Esophagus mucosa (tissue), 1 donor: ENCODE data around the gene RNF167. TPM values are rescaled to one million over a fixed set of nuclear protein-coding genes. Genes with fewer than 3 reads are reported as not detected.

Source experiments
- ATAC-seq: fragments of 200-7000 bp; cut with Tn5 transposase; one replicate; pipeline ENCODE4 v1.9.1; 2020
- total RNA-seq: library from RNA; stranded (reverse); gene quantifications from one replicate; pipeline ENCODE4 v1.2.4, GENCODE V29; 2023
- donor health status: DM: yes; HTN: yes; CAD: no.

The RNF167 gene
- 79.2 TPM for total RNA-seq

- peak; percentile 89 for ATAC-seq
These were observed at the start of gene RNF167, which contains the start of gene SLC25A11 for GRCh38 chr17:4939796-4940554. TSS of gene RNF167 (plus strand) at chr17:4940268. CDS start at chr17:4940910, 642 bp downstream. TSS of gene SLC25A11 (minus strand) at chr17:4940046. CDS start at chr17:4939910, 136 bp downstream.

- ATAC-seq: peak; percentile 3
These were observed 48.4 kb upstream of the RNF167 start for GRCh38 chr17:4891411-4892410.

GRCh38 chr17:4892499-4893221, 47.4 kb upstream of the RNF167 start:
- no peak for ATAC-seq

GRCh38 chr17:4893272-4893671, 46.8 kb upstream of the RNF167 start:
- no peak for ATAC-seq

GRCh38 chr17:4893721-4894560, 46.1 kb upstream of the RNF167 start:
- no peak for ATAC-seq

GRCh38 chr17:4895121-4895520, 44.9 kb upstream of the RNF167 start:
- ATAC-seq: no peak

- ATAC-seq: no peak
These were observed 44.3 kb upstream of the RNF167 start for GRCh38 chr17:4895657-4896331.

- ATAC-seq: no peak
These were observed 43.5 kb upstream of the RNF167 start for GRCh38 chr17:4896332-4897197.

GRCh38 chr17:4897198-4897687, 42.8 kb upstream of the RNF167 start:
- no peak for ATAC-seq

GRCh38 chr17:4897785-4898184, 42.3 kb upstream of the RNF167 start:
- no peak for ATAC-seq

- ATAC-seq: no peak
These were observed 41.7 kb upstream of the RNF167 start for GRCh38 chr17:4898351-4898750.

GRCh38 chr17:4898927-4899326, 41.1 kb upstream of the RNF167 start:
- peak; percentile 0 for ATAC-seq

- peak; percentile 63 for ATAC-seq
These were observed 40.5 kb upstream of the RNF167 start, which contains the start of gene C17orf107 for GRCh38 chr17:4899341-4900230. TSS of gene C17orf107 (plus strand) at chr17:4899536. CDS start at chr17:4899763, 227 bp downstream.

- peak; percentile 0 for ATAC-seq
These were observed 39.6 kb upstream of the RNF167 start for GRCh38 chr17:4900231-4901107.

GRCh38 chr17:4901108-4901647, 38.9 kb upstream of the RNF167 start:
- no peak for ATAC-seq

- no peak for ATAC-seq
These were observed 38.3 kb upstream of the RNF167 start for GRCh38 chr17:4901648-4902344.

- no peak for ATAC-seq
These were observed 37.5 kb upstream of the RNF167 start for GRCh38 chr17:4902540-4902939.
